Stomach (tissue), 4 donors: ENCODE measurements around the gene GNG5.

Experiments used
- EP300 ChIP-seq: sonication (generic); formaldehyde crosslinking; IDR thresholded peaks from one replicate; pipeline ENCODE4 v1.6.1; 2017; ENCODE audit warnings: antibody characterized with exemption
- POLR2A ChIP-seq, 4 donors: fragments of 450-650 bp; IDR thresholded peaks; one replicate each; pipeline ENCODE4 v1.6.1; 2016; ENCODE audit warnings: antibody characterized with exemption in 4 of 4, control low read depth in 2 of 4, mild to moderate bottlenecking in 1 of 4, moderate library complexity in 1 of 4
- POLR2AphosphoS5 ChIP-seq, 3 donors: sonication (generic); formaldehyde crosslinking; IDR thresholded peaks; one replicate each; pipeline ENCODE4 v1.6.1; 2016; ENCODE audit warnings: antibody characterized with exemption in 3 of 3
- TF ChIP-seq, protein P1 (sequence below), 7 experiments: fragments of 450-650 bp in 4 of 7; fragments of 200-600 bp in 3 of 7; sonication (generic) in 3 of 7; IDR thresholded peaks; one replicate each; pipeline ENCODE4 v1.5.1; 2016 to 2019; ENCODE audit warnings: antibody characterized with exemption in 7 of 7, control low read depth in 2 of 7, mild to moderate bottlenecking in 1 of 7

DNA sequence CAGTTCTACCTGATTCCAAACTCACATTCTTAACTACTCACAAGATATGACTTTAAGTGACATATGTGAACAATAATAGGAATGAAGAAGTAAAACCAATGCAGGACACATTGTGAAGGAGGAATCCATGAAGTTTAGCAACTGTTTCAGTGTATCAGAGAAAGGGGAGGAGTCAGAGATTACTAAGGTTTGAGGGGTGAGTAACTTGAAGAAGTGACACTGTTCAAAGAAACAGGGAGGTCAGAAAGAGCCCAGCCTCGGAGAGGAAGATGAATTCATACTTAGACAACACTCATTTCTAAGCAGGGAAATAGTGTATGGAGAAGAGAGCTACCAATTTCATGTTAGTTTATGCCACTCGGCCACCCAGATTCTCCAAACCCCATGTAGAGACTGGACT lies 55.5 kb downstream of the GNG5 start:
- TF ChIP-seq, protein P1, sequence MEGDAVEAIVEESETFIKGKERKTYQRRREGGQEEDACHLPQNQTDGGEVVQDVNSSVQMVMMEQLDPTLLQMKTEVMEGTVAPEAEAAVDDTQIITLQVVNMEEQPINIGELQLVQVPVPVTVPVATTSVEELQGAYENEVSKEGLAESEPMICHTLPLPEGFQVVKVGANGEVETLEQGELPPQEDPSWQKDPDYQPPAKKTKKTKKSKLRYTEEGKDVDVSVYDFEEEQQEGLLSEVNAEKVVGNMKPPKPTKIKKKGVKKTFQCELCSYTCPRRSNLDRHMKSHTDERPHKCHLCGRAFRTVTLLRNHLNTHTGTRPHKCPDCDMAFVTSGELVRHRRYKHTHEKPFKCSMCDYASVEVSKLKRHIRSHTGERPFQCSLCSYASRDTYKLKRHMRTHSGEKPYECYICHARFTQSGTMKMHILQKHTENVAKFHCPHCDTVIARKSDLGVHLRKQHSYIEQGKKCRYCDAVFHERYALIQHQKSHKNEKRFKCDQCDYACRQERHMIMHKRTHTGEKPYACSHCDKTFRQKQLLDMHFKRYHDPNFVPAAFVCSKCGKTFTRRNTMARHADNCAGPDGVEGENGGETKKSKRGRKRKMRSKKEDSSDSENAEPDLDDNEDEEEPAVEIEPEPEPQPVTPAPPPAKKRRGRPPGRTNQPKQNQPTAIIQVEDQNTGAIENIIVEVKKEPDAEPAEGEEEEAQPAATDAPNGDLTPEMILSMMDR (IDR thresholded peaks at IDR 0.05) = no peak
- TF ChIP-seq POLR2A (IDR thresholded peaks at IDR 0.05) (no peak), POLR2AphosphoS5 (IDR thresholded peaks at IDR 0.05) (no peak), EP300 (no peak)
